GM21526 (cell line): ENCODE measurements around the gene CD151.
A peak's percentile ranks its signal among the peaks of the same experiment; 100 is the strongest.

Experiments
- ATAC-seq: cut with Tn5 transposase; IDR thresholded peaks from one replicate; pipeline ENCODE4 v1.9.1; 2021; ENCODE audit warnings: moderate library complexity; ENCODE audit not compliant: unreplicated experiment, low FRiP score

Gene CD151

DNA sequence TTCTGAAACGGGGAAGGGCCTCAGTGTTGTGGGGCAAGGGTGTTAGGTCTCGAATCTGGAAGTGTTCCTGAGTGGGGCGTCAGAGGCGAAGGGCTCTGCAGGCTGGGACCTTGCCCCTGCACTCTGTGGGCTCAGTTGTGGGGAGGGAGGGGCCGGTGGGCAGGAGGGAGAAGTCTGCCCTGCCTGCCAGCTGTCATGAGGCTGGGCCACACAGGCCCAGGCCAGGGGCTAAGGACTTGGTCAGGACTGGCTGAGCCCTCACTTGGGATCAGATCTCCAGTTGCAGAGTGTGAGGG is 4.9 kb upstream of the CD151 start, which contains the start of gene CRACR2B:
TSS of gene CRACR2B (plus strand) at position 23 of the 296 bp plus-strand sequence. CDS start 689 bp downstream, outside the sequence.
- ATAC-seq: peak; percentile 12

DNA sequence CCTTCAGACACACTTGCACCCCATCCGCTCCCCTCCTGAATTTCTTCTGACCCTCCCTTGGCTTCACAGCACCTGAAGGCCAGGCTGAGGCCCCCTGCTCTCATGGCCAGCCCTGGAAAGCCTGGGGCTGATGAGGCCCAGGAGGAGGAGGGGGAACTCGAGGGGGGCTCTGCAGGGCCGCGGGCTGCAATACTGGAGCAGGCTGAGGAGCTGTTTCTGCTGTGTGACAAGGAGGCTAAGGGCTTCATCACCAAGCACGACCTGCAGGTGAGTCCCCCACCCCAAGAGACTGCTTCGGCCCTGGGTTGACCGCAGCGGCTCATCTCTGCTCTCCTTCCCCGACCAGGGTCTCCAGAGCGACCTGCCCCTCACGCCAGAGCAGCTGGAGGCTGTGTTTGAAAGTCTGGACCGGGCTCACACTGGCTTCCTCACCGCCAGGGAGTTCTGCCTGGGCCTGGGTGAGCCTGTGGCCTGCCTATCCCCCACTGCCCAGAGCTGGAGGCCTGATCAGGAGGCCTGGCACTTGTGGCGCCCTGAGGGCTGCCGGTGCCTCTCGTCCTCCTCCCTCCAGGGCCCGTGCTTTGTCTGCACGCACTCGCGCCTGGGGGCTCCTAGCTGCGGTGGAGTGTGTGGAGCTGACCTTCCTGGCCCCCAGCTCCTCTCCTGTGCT is 4.1 kb upstream of the CD151 start:
- ATAC-seq: no peak

DNA sequence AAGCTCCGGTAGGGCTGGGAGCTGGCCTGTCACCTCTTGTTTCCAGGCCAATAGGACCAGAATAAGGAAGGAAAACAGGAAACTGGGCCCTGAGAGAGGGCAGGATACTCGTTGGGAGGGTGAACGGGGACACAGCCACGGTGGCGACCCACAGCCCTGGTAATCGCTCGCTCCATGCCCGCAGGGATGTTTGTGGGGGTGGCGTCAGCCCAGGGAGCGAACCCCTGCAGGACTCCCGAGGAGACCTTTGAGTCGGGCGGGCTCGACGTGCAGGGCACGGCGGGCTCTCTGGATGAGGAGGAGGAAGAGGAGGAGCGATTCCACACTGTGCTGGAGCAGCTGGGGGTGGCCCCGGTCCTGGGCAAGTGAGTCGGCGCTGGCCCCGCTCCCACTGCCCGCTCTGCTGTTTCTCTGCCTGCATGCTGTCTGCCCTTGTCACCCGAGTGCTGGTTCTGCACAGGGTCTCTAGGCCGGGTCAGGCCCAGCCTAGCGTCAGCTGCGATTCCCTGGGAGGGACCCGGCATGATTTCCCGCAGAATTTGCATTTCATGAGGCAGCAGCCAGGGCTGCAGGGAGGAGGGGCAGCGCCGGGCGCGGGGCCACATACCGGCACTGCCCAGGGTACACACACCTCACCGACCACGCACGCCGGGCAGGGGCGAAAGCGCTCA is 3.4 kb upstream of the CD151 start:
- no peak for ATAC-seq

GRCh38 chr11:829847-830294 is 2.9 kb upstream of the CD151 start:
- ATAC-seq: no peak

DNA sequence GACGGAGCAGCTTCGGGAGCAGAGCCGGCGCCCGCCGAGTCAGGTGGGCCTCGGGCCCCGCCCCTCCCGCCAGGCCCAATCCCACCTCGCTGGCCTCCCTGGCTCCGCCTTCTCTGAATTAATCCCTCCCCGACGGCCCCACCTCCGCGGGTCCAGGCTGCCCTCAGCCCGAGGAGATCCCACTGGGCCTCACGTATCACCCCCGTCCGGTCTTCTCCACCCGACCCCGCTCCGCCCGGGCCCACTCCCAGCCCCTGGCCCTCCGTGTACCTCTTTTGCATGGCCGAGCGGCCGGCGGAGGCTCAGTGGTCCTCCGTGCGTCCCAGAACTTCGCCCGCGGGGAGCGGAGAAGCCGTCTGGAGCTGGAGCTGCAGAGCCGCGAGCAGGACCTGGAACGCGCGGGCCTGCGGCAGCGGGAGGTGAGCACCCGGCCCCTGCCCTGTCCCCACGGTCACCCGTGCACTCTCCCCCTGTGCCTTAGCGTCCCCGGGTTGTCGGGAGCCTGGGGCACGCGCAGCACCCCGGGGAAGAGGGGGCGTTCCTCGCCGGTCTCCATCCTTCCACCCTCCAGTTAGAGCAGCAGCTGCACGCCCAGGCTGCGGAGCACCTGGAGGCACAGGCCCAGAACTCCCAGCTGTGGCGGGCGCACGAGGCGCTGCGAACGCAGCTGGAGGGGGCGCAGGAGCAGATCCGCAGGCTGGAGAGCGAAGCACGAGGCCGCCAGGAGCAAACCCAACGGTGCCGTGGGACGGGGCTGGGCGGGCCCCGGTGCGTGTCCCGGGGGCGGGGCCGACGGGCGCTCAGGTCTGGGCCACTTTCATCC is 2.2 kb upstream of the CD151 start:
- ATAC-seq: no peak

- no peak for ATAC-seq
Measured at GRCh38 chr11:831118-831864, 1.5 kb upstream of the CD151 start.

GRCh38 chr11:831961-832528 is 707 bp upstream of the CD151 start:
- ATAC-seq: no peak

- no peak for ATAC-seq
Measured at GRCh38 chr11:833114-833791, 501 bp downstream of the CD151 start.

DNA sequence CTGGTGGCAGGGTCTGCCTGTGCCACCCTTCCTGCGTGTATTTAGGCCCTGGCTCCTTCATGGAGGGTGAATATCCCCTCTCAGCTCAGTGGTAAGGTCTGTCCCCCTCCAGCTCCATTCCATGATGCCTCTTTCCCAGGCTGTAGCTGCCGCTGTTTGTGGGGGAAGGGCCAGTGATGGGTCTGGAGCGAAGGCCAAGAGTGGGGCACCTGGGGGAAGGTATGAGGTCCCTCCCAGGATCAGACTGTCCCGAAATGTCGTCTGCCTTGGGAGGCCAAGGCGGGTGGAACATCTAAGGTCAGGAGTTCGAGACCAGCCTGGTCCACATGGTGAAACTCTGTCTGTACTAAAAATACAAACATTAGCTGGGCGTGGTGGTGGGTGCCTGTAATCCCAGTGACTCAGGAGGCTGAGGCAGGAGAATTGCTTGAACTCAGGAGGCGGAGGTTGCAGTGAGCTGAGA is 1.1 kb downstream of the CD151 start:
- no peak for ATAC-seq

- ATAC-seq: no peak
Measured at GRCh38 chr11:834371-835316, 1.9 kb downstream of the CD151 start.

- ATAC-seq: no peak
Measured at GRCh38 chr11:836274-836673, 3.5 kb downstream of the CD151 start.

DNA sequence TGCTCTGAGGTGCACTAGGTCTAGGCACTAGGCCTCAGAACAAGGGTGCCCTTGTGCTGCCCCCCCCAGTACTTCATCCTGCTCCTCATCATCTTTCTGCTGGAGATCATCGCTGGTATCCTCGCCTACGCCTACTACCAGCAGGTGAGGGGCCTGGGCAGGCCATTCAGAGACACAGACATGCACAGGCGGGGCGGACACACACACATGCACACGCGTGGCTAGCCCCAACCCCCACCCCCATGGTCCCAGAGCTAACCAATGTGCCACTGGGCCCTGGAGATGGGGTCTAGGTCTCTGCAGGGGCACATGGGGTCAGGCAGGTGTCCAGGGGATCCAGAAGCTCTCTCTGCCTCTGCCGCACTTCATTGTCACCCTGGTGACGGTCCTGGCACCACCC is 3.9 kb downstream of the CD151 start:
- ATAC-seq: no peak

- no peak for ATAC-seq
Measured at GRCh38 chr11:837189-837989, 4.6 kb downstream of the CD151 start.

DNA sequence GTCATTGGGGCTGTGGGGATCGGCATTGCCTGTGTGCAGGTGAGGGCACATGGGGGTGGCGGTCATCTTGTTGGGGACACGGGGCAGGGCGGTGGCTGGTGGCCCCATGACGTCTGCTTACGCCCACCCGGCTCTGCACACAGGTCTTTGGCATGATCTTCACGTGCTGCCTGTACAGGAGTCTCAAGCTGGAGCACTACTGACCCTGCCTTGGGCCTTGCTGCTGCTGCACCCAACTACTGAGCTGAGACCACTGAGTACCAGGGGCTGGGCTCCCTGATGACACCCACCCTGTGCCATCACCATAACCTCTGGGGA is 5.2 kb downstream of the CD151 start:
- ATAC-seq: no peak

- ATAC-seq: no peak
Measured at GRCh38 chr11:838441-839279, 5.9 kb downstream of the CD151 start.

DNA sequence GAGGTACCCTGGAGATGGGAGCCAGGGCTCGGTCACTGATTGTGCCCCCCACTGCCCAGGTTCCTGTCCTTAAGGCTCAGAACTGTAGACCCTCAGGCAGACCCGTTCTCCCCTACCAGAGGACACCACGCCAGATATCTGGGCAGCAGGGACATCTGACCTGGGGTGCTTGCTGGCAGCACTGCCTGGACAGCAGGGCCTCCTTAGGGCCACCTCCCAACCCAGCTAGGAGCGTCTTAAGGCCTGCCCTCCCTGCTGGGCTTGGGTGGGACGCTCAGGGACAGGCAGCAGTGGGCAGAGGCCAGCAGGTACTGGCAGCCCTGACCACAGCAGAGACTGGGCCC is 6.5 kb downstream of the CD151 start:
- ATAC-seq: no peak

GRCh38 chr11:839875-840617 is 7.3 kb downstream of the CD151 start:
- no peak for ATAC-seq
